HCT116 (cell line): Measurements from ENCODE around the gene BLCAP. TPM values are rescaled to one million over a fixed set of nuclear protein-coding genes. Genes with fewer than 3 reads are reported as not detected.

Source experiments
- ATAC-seq: fragments of 200-7000 bp; cut with Tn5 transposase; 2 replicates; pipeline ENCODE4 v1.9.1; 2020; ENCODE audit warnings: mild to moderate bottlenecking, moderate library complexity
- BruUV-seq: library from RNA; stranded (reverse); fragments of 400-500 nt; replicated peaks from 2 replicates; lab custom pipeline; 2021; lab: Mats Ljungman, UMichigan
- CTCF ChIA-PET: fragments of 300-600 bp; sonication (Branson Sonifier 250); formaldehyde crosslinking; loops from one replicate; lab custom pipeline; 2021; ENCODE audit warnings: antibody characterized with exemption; lab: Charles Lee
- POLR2A ChIA-PET: fragments of 300-600, 350-600 bp; sonication (Branson Sonifier 250); formaldehyde crosslinking; loops from one replicate; lab custom pipeline; 2021; ENCODE audit warnings: antibody characterized with exemption; lab: Charles Lee
- RAD21 ChIA-PET, 2 experiments: fragments of 300-600 bp; sonication (Branson Sonifier 250); formaldehyde crosslinking; loops; one replicate each; lab custom pipeline; 2023; ENCODE audit warnings: low total read pairs in 2 of 2; ENCODE audit not compliant: uncharacterized antibody in 2 of 2, unreplicated experiment in 2 of 2, low non-redundant PET in 1 of 2; lab: Charles Lee
- DNase-seq: peaks from one replicate; pipeline ENCODE4 v3.0.0-alpha.2; 2010; ENCODE audit warnings: low read depth, low spot score
- H2AFZ ChIP-seq: fragments of 200-600 bp; shearing (Covaris generic), sonication (generic); 2 replicates; pipeline ENCODE4 v1.6.1; 2017; ENCODE audit warnings: low read depth, mixed run types, mixed read lengths, antibody characterized with exemption, low read length; ENCODE audit not compliant: poor library complexity, severe bottlenecking
- H3K27ac ChIP-seq: 2 replicates; pipeline ENCODE4 v1.5.1; 2012; ENCODE audit warnings: low read depth, low read length
- H3K27me3 ChIP-seq: fragments of 200-600 bp; sonication (generic); 2 replicates; pipeline ENCODE4 v1.6.1; 2016; ENCODE audit warnings: mixed run types, low read length, mixed read lengths; ENCODE audit not compliant: insufficient read depth
- H3K36me3 ChIP-seq, 2 experiments: fragments of 200-500 bp in 1 of 2; fragments of 200-600 bp in 1 of 2; sonication (Bioruptor generic) in 1 of 2; sonication (generic) in 1 of 2; 2 replicates each; pipeline versions ENCODE4 v1.5.1 to v1.6.1; 2014 to 2016; ENCODE audit warnings: low read length in 2 of 2, inconsistent platforms in 1 of 2, mixed read lengths in 1 of 2, mixed run types in 1 of 2; ENCODE audit not compliant: insufficient read depth in 2 of 2, control insufficient read depth in 1 of 2
- H3K4me1 ChIP-seq, 2 experiments: fragments of 200-600 bp in 1 of 2; sonication (generic) in 1 of 2; 2 replicates each; pipeline versions ENCODE4 v1.5.1 to v1.6.1; 2012 to 2017; ENCODE audit warnings: low read length in 2 of 2, inconsistent platforms in 1 of 2, mild to moderate bottlenecking in 1 of 2, mixed read lengths in 1 of 2, mixed run types in 1 of 2, moderate library complexity in 1 of 2; ENCODE audit not compliant: insufficient read depth in 2 of 2, control insufficient read depth in 1 of 2
- H3K4me2 ChIP-seq: fragments of 200-600 bp; sonication (generic); 2 replicates; pipeline ENCODE4 v1.6.1; 2017; ENCODE audit warnings: mixed run types, low read length, mixed read lengths
- H3K4me3 ChIP-seq, 2 experiments: fragments of 200-600 bp in 1 of 2; sonication (generic) in 1 of 2; replicated peaks in 1 of 2; 2 replicates each; pipeline ENCODE4 v1.5.1; 2011 to 2016; ENCODE audit warnings: low read length in 2 of 2, control low read depth in 1 of 2, low read depth in 1 of 2, mild to moderate bottlenecking in 1 of 2, mixed read lengths in 1 of 2, mixed run types in 1 of 2
- H3K79me2 ChIP-seq: fragments of 200-600 bp; sonication (generic); 2 replicates; pipeline ENCODE4 v1.6.1; 2017; ENCODE audit warnings: mild to moderate bottlenecking, mixed run types, low read length, moderate library complexity, mixed read lengths; ENCODE audit not compliant: insufficient read depth
- H3K9ac ChIP-seq: fragments of 200-600 bp; sonication (generic); 2 replicates; pipeline ENCODE4 v1.6.1; 2016; ENCODE audit warnings: low read length, mixed read lengths
- H3K9me2 ChIP-seq: fragments of 200-600 bp; sonication (generic), shearing (Covaris generic); 2 replicates; pipeline ENCODE4 v1.6.1; 2017; ENCODE audit warnings: mixed run types, mild to moderate bottlenecking, moderate library complexity; ENCODE audit not compliant: insufficient read depth
- H3K9me3 ChIP-seq, 2 experiments: fragments of 200-500 bp in 1 of 2; fragments of 200-600 bp in 1 of 2; sonication (Bioruptor generic) in 1 of 2; sonication (generic) in 1 of 2; 2 replicates each; pipeline ENCODE4 v1.6.1; 2014 to 2017; ENCODE audit warnings: low read length in 2 of 2, mixed read lengths in 2 of 2, inconsistent platforms in 1 of 2, low read depth in 1 of 2, mild to moderate bottlenecking in 1 of 2, mixed run types in 1 of 2, moderate library complexity in 1 of 2; ENCODE audit not compliant: control insufficient read depth in 1 of 2, insufficient read depth in 1 of 2
- H4K20me1 ChIP-seq: fragments of 200-600 bp; sonication (generic), shearing (Covaris generic); 2 replicates; pipeline ENCODE4 v1.6.1; 2017; ENCODE audit warnings: mixed run types, mild to moderate bottlenecking, moderate library complexity; ENCODE audit not compliant: insufficient read depth
- CEBPB ChIP-seq: IDR thresholded peaks from 2 replicates; pipeline ENCODE4 v1.6.1; 2012; ENCODE audit warnings: low read depth
- EGR1 ChIP-seq: IDR thresholded peaks from 2 replicates; pipeline ENCODE4 v1.6.1; 2012; ENCODE audit warnings: low read depth
- EZH2phosphoT487 ChIP-seq: fragments of 200-600 bp; IDR thresholded peaks from 2 replicates; pipeline ENCODE4 v1.6.1; 2018; ENCODE audit warnings: antibody characterized with exemption, borderline replicate concordance
- SIN3A ChIP-seq: IDR thresholded peaks from 2 replicates; pipeline ENCODE4 v1.6.1; 2012; ENCODE audit warnings: low read depth
- SP1 ChIP-seq: IDR thresholded peaks from 2 replicates; pipeline ENCODE4 v1.6.1; 2012; ENCODE audit warnings: low read depth
- SRF ChIP-seq: IDR thresholded peaks from 2 replicates; pipeline ENCODE4 v1.6.1; 2012; ENCODE audit warnings: low read depth
- YY1 ChIP-seq: IDR thresholded peaks from 2 replicates; pipeline ENCODE4 v1.6.1; 2011; ENCODE audit warnings: low read length, low read depth, moderate library complexity, mild to moderate bottlenecking; ENCODE audit not compliant: insufficient replicate concordance; ENCODE audit errors: extremely low read depth
- intact Hi-C: fragments of 100-400 bp; cut with micrococcal nuclease; formaldehyde crosslinking; loops from 2 replicates; pipeline ENCODE4 v1.10.0; 2022
- total RNA-seq: library from RNA; stranded (reverse); gene quantifications from one replicate; pipeline ENCODE4 v1.2.1, GENCODE V29; 2021; ENCODE audit not compliant: unreplicated experiment
- TF ChIP-seq, protein P1 (sequence below): IDR thresholded peaks from 2 replicates; pipeline ENCODE4 v1.6.1; 2011; ENCODE audit warnings: mild to moderate bottlenecking, low read length, moderate library complexity; ENCODE audit not compliant: insufficient replicate concordance; ENCODE audit errors: extremely low read depth

Gene BLCAP
- total RNA-seq, 1 experiment from 2014 or later = 27.5 TPM

DNA sequence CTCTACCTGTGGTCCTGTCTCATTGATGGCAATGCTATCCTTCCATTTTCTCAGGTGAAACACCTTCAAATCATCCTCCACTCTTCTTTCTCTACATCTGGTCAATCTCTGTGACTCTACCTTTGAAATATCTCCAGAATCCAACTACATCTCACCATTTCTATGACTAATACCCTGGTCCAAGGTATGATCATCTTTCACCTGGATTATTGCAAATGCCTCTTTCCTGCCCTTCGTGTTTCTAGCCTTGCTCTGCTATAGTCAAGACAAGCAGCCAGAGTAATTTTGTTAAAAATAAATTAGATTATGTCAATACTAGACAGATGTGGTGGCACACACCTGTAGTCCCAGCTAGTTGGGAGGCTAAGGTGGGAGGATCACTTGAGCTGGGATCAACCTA is 17.8 kb upstream of the BLCAP start:
- TF ChIP-seq SP1 = no peak
- H3K4me2 ChIP-seq = no peak overlapping the region
- ChIA-PET POLR2A (no interaction called here), CTCF (no interaction called here), RAD21 (no interaction called here)
- no peak overlapping the region for H3K4me3 ChIP-seq
- no peaks in the 10 kb centered on the region for H3K36me3 ChIP-seq
- no peaks in the 10 kb centered on the region for H3K79me2 ChIP-seq
- no peak for ATAC-seq
- H3K27ac ChIP-seq = no peak overlapping the region
- H3K4me1 ChIP-seq = no peaks in the 10 kb centered on the region
- intact Hi-C loops = no loop called here
- H3K9me2 ChIP-seq = no peaks in the 10 kb centered on the region
- no peaks in the 10 kb centered on the region for H3K9me3 ChIP-seq
- no peak for DNase-seq
- H3K27me3 ChIP-seq = no peaks in the 10 kb centered on the region
- no peak overlapping the region for H2AFZ ChIP-seq
- BruUV-seq = no TSS peak
- H4K20me1 ChIP-seq = no peaks in the 10 kb centered on the region
- H3K9ac ChIP-seq = no peak overlapping the region

GRCh38 chr20:37544386-37544785 is 16.7 kb upstream of the BLCAP start:
- H3K27ac ChIP-seq = no peak overlapping the region
- H3K79me2 ChIP-seq = no peaks in the 10 kb centered on the region
- no peak overlapping the region for H3K4me2 ChIP-seq
- H3K4me3 ChIP-seq = no peak overlapping the region
- no TSS peak for BruUV-seq
- intact Hi-C loops = no loop called here
- DNase-seq (no peak), ATAC-seq (no peak)
- H2AFZ ChIP-seq = no peak overlapping the region
- no peaks in the 10 kb centered on the region for H3K27me3 ChIP-seq
- H3K36me3 ChIP-seq = no peaks in the 10 kb centered on the region
- no peaks in the 10 kb centered on the region for H3K9me2 ChIP-seq
- H4K20me1 ChIP-seq = no peaks in the 10 kb centered on the region
- no peaks in the 10 kb centered on the region for H3K9me3 ChIP-seq
- ChIA-PET CTCF (interaction anchor here (0.7 to 1.0 kb wide), 4 partner anchors 9 to 274 kb away, joined by 3 to 4 read pairs (median 3); no protein-coding TSS in a partner anchor), POLR2A (no interaction called here), RAD21 (no interaction called here)
- TF ChIP-seq SIN3A (no peak), SRF (no peak), EZH2phosphoT487 (no peak), SP1 (no peak), CEBPB (no peak), EGR1 (no peak), YY1 (no peak)
- TF ChIP-seq, protein P1, sequence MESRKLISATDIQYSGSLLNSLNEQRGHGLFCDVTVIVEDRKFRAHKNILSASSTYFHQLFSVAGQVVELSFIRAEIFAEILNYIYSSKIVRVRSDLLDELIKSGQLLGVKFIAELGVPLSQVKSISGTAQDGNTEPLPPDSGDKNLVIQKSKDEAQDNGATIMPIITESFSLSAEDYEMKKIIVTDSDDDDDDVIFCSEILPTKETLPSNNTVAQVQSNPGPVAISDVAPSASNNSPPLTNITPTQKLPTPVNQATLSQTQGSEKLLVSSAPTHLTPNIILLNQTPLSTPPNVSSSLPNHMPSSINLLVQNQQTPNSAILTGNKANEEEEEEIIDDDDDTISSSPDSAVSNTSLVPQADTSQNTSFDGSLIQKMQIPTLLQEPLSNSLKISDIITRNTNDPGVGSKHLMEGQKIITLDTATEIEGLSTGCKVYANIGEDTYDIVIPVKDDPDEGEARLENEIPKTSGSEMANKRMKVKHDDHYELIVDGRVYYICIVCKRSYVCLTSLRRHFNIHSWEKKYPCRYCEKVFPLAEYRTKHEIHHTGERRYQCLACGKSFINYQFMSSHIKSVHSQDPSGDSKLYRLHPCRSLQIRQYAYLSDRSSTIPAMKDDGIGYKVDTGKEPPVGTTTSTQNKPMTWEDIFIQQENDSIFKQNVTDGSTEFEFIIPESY = no peak
- H3K9ac ChIP-seq = no peak overlapping the region
- no peaks in the 10 kb centered on the region for H3K4me1 ChIP-seq
